Measurements from ENCODE around the gene H19.
A peak's percentile ranks its signal among the peaks of the same experiment; 100 is the strongest.

The H19 gene

GRCh38 chr11:1946812-1947484 is 50.7 kb downstream of the H19 start, which contains the start of gene MRPL23:
Gene MRPL23, plus strand, starts transcription at chr11:1947332. Its CDS starts 31 bp downstream, at chr11:1947363.
- peak in 1 of 2 donors; percentile 25 for DNase-seq (ENCODE audit: low read depth in 2 of 2)

Measured in stimulated activated CD4-positive, alpha-beta T cell treated with anti-CD3 and anti-CD28 coated beads, Interleukin-1b, Interleukin-23, amount 100 ng/mL, for 1 hour (primary cell).